Muscle of leg (tissue), 11 donors: ENCODE measurements around the gene HNF1B. TPM values are rescaled to one million over a fixed set of nuclear protein-coding genes. Genes with fewer than 3 reads are reported as not detected.

Experiments
- DNase-seq: peaks from one replicate; pipeline ENCODE4 v3.0.0; 2013
- H3K27ac ChIP-seq: one replicate; pipeline ENCODE4 v1.5.1; 2013; ENCODE audit warnings: mild to moderate bottlenecking, low read length, control low read depth
- H3K27me3 ChIP-seq: one replicate; pipeline ENCODE4 v1.6.1; 2013; ENCODE audit warnings: low read length; ENCODE audit not compliant: control insufficient read depth, insufficient read depth
- H3K36me3 ChIP-seq: one replicate; pipeline ENCODE4 v1.6.1; 2013; ENCODE audit warnings: low read length; ENCODE audit not compliant: control insufficient read depth, insufficient read depth
- H3K4me1 ChIP-seq: one replicate; pipeline ENCODE4 v1.6.1; 2013; ENCODE audit warnings: low read length; ENCODE audit not compliant: control insufficient read depth, insufficient read depth
- H3K4me3 ChIP-seq: one replicate; pipeline ENCODE4 v1.5.1; 2013; ENCODE audit warnings: low read length, control low read depth
- H3K9me3 ChIP-seq: replicated peaks from 2 replicates; pipeline ENCODE4 v1.6.1; 2013; ENCODE audit warnings: low read depth, low read length; ENCODE audit not compliant: control insufficient read depth
- WGBS: methylation state at CpG from one replicate; pipeline ENCODE4 v1.1.5; 2013; ENCODE audit warnings: missing lambda C conversion rate; ENCODE audit not compliant: insufficient coverage; 5-methylcytosine and 5-hydroxymethylcytosine counted together
- polyA plus RNA-seq, 8 donors: library from polyadenylated mRNA; unstranded; fragments of 120-200 nt; gene quantifications; one replicate each; pipeline versions ENCODE4 v1.2.1 to v1.2.3, GENCODE V29; 2013; ENCODE audit warnings: inconsistent platforms in 1 of 8, low replicate concordance in 1 of 8; ENCODE audit not compliant: insufficient read length in 8 of 8, insufficient read depth in 1 of 8
- total RNA-seq: library from RNA; stranded (reverse); fragments of 120-200 nt; gene quantifications from one replicate; pipeline ENCODE4 v1.2.4, GENCODE V29; 2013

Gene HNF1B
- total and polyA plus RNA-seq, 9 donors: 0.09 to 2.4 (median 0.23) TPM; not detected in 6

DNA sequence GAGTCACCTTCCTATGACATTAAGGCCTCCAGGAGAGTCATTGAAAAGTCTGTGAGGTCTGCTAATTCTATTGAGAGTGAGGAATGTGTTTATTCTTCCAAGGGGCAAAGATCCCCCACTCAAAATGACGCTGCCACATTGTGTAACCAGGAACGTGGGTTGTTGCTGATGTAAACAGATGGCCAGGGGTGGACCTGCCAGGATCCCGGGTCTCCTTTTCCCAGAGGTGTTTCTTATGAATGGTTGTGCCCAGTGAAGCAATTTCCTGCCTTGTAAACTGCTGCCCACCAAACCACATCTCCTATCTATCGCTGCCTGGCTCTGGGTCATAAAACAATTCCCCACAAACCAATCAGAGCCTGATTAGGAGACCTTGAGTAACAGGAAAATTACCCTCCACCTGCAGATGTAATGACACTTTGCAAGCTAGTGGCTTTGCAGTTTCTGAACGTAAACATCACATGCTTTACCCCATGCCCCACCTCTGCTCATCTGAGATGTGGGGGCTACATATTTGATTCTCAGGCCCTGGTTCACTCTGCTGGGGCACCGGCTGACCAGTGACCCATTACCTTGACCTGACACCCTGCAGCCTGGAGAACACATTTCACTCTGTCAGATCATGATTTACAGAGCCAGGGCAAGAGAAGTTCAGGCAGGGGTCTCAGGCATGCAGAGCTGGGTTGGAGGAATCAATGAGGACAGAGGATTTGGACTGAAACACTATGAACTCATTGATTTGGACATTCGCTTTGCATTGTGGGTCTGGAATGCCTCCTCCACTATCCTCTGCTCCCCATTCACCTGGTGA lies 68.5 kb downstream of the HNF1B start:
- no peak for DNase-seq
- Histone ChIP-seq H3K4me3 (no peak overlapping the region), H3K9me3 (peaks cover 4% of the 10 kb centered on the region), H3K27me3 (no peaks in the 10 kb centered on the region), H3K36me3 (no peaks in the 10 kb centered on the region), H3K27ac (no peak overlapping the region), H3K4me1 (no peaks in the 10 kb centered on the region)
- 21% methylated on average over 4 of the region's 7 CpGs for WGBS

GRCh38 chr17:37674511-37674910 lies 70.3 kb downstream of the HNF1B start:
- no peak for DNase-seq
- H3K27me3 ChIP-seq: no peaks in the 10 kb centered on the region
- WGBS: no CpG with 5 or more reads among the region's 1 CpG
- H3K27ac ChIP-seq: no peak overlapping the region
- peaks cover 4% of the 10 kb centered on the region for H3K9me3 ChIP-seq
- H3K4me3 ChIP-seq: no peak overlapping the region
- no peaks in the 10 kb centered on the region for H3K4me1 ChIP-seq
- no peaks in the 10 kb centered on the region for H3K36me3 ChIP-seq

DNA sequence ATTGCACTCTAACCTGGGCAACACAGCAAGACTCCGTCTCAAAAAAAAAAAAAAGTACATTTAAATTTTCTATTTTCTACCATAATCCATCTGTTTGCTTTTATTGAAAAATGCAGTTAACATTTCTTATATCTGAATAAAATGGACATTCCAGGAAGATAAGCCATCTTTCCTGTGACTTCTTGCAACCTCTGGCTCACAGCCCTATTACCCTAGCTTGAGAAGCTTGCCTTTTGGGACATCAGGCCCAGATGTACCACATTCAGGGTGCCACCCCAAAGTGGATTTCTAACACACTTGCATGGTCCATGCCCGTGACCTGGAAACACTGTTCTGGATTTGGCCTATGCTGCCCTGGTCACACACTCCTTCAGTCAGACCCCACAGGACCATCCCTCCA lies 71.5 kb downstream of the HNF1B start:
- H3K27me3 ChIP-seq: no peaks in the 10 kb centered on the region
- no peak for DNase-seq
- no peak overlapping the region for H3K27ac ChIP-seq
- H3K4me1 ChIP-seq: no peaks in the 10 kb centered on the region
- 100% methylated on average over 1 of the region's 2 CpGs for WGBS
- H3K36me3 ChIP-seq: no peaks in the 10 kb centered on the region
- H3K4me3 ChIP-seq: no peak overlapping the region
- H3K9me3 ChIP-seq: peaks cover under 1% of the 10 kb centered on the region

- Histone ChIP-seq H3K27me3 (no peaks in the 10 kb centered on the region), H3K9me3 (no peaks in the 10 kb centered on the region), H3K36me3 (no peaks in the 10 kb centered on the region), H3K4me1 (no peaks in the 10 kb centered on the region), H3K4me3 (no peak overlapping the region), H3K27ac (no peak overlapping the region)
- no peak for DNase-seq
- WGBS: 86% methylated on average over 2 of the region's 3 CpGs
These were observed 72.2 kb downstream of the HNF1B start for GRCh38 chr17:37672548-37673078.

GRCh38 chr17:37671824-37672547 lies 72.9 kb downstream of the HNF1B start:
- WGBS: no CpG with 5 or more reads among the region's 2 CpGs
- Histone ChIP-seq H3K36me3 (no peaks in the 10 kb centered on the region), H3K9me3 (no peaks in the 10 kb centered on the region)

GRCh38 chr17:37671028-37671823 lies 73.6 kb downstream of the HNF1B start:
- 82% methylated on average over 5 of the region's 9 CpGs for WGBS

More at GRCh38 chr17:37671824-37672547, 72.9 kb downstream of the HNF1B start:
- H3K27me3 ChIP-seq: no peaks in the 10 kb centered on the region
- no peaks in the 10 kb centered on the region for H3K4me1 ChIP-seq
- no peak for DNase-seq
- no peak overlapping the region for H3K27ac ChIP-seq
- H3K4me3 ChIP-seq: no peak overlapping the region

DNA sequence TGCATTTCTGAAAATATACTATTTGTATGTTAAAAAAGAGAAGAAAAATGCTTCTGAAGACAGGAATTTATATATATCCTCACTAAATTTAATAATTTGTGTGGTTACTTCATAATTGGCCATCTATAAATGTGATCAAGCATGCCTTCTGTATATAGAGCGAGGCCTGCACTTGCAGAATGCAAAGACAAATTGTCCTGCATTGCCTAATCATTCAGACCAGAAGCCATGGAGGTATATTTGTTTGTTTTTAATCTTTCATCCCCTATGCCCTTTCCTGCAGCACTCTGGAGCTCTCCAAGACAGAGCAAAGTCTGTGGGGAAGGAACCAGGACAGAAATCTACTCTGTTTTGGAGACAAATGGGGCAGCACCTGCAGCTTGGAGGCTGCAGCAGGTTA lies 77.8 kb downstream of the HNF1B start:
- Histone ChIP-seq H3K4me1 (no peaks in the 10 kb centered on the region), H3K27ac (no peak overlapping the region), H3K9me3 (no peaks in the 10 kb centered on the region), H3K36me3 (no peaks in the 10 kb centered on the region), H3K4me3 (no peak overlapping the region), H3K27me3 (peaks cover 5% of the 10 kb centered on the region)
- DNase-seq: no peak
- WGBS: no CpG with 5 or more reads among the region's 1 CpG

More at GRCh38 chr17:37671028-37671823, 73.6 kb downstream of the HNF1B start:
- no peaks in the 10 kb centered on the region for H3K27me3 ChIP-seq
- H3K36me3 ChIP-seq: no peaks in the 10 kb centered on the region
- H3K4me3 ChIP-seq: no peak overlapping the region
- no peak for DNase-seq
- H3K27ac ChIP-seq: no peak overlapping the region
- H3K4me1 ChIP-seq: no peaks in the 10 kb centered on the region
- H3K9me3 ChIP-seq: no peaks in the 10 kb centered on the region

GRCh38 chr17:37664214-37664613 lies 80.6 kb downstream of the HNF1B start:
- no CpG with 5 or more reads among the region's 3 CpGs for WGBS
- Histone ChIP-seq H3K4me1 (no peaks in the 10 kb centered on the region), H3K9me3 (no peaks in the 10 kb centered on the region), H3K27me3 (peaks cover 5% of the 10 kb centered on the region), H3K4me3 (no peak overlapping the region), H3K36me3 (no peaks in the 10 kb centered on the region), H3K27ac (no peak overlapping the region)
- DNase-seq: no peak

DNA sequence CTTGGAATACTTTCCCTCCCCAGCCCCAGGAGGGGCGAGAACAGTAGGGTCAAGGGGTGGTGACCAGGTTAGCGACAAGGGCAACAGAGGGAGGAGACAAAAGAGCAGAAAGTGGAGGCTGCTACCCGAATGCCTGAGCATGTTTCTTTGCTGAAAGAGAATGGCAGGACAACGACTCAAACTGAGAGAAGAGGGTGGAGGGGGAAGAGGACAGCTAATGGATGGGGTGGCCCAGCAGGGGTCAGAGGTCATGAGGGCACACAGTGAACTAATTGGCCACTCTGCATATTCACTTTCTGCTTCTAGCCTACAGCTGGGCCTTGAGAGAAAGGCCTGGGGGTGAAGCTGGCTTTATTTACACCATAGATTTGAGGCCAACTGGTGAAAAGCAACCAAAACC lies 82.5 kb downstream of the HNF1B start:
- DNase-seq: no peak

More for the DNA sequence above, 82.5 kb downstream of the HNF1B start:
- Histone ChIP-seq H3K36me3 (no peaks in the 10 kb centered on the region), H3K4me1 (no peaks in the 10 kb centered on the region), H3K4me3 (no peak overlapping the region), H3K27ac (no peak overlapping the region), H3K9me3 (no peaks in the 10 kb centered on the region), H3K27me3 (peaks cover 5% of the 10 kb centered on the region)
- 11% methylated on average over 3 of the region's 4 CpGs for WGBS
